Right atrium auricular region (tissue), 2 donors: ENCODE data around the gene C8G. TPM values are rescaled to one million over a fixed set of nuclear protein-coding genes. Genes with fewer than 3 reads are reported as not detected.

Experiments used
- DNase-seq: peaks from one replicate; pipeline ENCODE4 v3.0.0-alpha.2; 2019; ENCODE audit warnings: low spot score
- H3K27ac ChIP-seq, 2 donors: fragments of 200-600 bp; sonication (generic); 1 replicate in 1 of 2; 2 replicates in 1 of 2; pipeline ENCODE4 v1.5.1; 2016 to 2019
- H3K27me3 ChIP-seq, 2 donors: fragments of 200-600 bp; sonication (generic); one replicate each; pipeline versions ENCODE4 v1.5.1 to v1.6.0; 2017 to 2019
- H3K36me3 ChIP-seq: fragments of 200-600 bp; sonication (generic); one replicate; pipeline ENCODE4 v1.5.1; 2016
- H3K4me1 ChIP-seq, 2 donors: fragments of 200-600 bp; sonication (generic); one replicate each; pipeline versions ENCODE4 v1.5.1 to v1.6.0; 2017 to 2019
- H3K4me3 ChIP-seq, 2 donors: fragments of 200-600 bp; sonication (generic); 1 replicate in 1 of 2; 2 replicates in 1 of 2; pipeline ENCODE4 v1.5.1; 2017 to 2019; ENCODE audit warnings: mild to moderate bottlenecking in 1 of 2, moderate library complexity in 1 of 2
- H3K9me3 ChIP-seq, 2 donors: fragments of 200-600 bp; sonication (generic); one replicate each; pipeline ENCODE4 v1.5.1; 2019
- total RNA-seq, 2 donors: library from RNA; depleted of rRNA; stranded (reverse); fragments of >200 nt; gene quantifications; one replicate each; pipeline ENCODE4 v1.1.0, GENCODE V29; 2016
- TF ChIP-seq, protein P1 (sequence below), 2 donors: fragments of 200-600 bp; sonication (generic); IDR thresholded peaks; one replicate each; pipeline ENCODE4 v1.5.1; 2019; ENCODE audit warnings: antibody characterized with exemption in 2 of 2

Gene C8G
- total RNA-seq, 2 donors from 2014 or later = not detected

GRCh38 chr9:136934277-136934676 is 10.8 kb upstream of the C8G start:
- H3K36me3 ChIP-seq = peaks cover 3% of the 10 kb centered on the region
- no peak overlapping the region for H3K4me3 ChIP-seq
- H3K4me1 ChIP-seq = peaks cover 0 to 10% of the 10 kb centered on the region in 2 donors
- no peak for DNase-seq
- TF ChIP-seq, protein P1, sequence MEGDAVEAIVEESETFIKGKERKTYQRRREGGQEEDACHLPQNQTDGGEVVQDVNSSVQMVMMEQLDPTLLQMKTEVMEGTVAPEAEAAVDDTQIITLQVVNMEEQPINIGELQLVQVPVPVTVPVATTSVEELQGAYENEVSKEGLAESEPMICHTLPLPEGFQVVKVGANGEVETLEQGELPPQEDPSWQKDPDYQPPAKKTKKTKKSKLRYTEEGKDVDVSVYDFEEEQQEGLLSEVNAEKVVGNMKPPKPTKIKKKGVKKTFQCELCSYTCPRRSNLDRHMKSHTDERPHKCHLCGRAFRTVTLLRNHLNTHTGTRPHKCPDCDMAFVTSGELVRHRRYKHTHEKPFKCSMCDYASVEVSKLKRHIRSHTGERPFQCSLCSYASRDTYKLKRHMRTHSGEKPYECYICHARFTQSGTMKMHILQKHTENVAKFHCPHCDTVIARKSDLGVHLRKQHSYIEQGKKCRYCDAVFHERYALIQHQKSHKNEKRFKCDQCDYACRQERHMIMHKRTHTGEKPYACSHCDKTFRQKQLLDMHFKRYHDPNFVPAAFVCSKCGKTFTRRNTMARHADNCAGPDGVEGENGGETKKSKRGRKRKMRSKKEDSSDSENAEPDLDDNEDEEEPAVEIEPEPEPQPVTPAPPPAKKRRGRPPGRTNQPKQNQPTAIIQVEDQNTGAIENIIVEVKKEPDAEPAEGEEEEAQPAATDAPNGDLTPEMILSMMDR (IDR thresholded peaks at IDR 0.05) = no peak
- H3K27ac ChIP-seq = no peak overlapping the region
- no peaks in the 10 kb centered on the region for H3K9me3 ChIP-seq
- no peaks in the 10 kb centered on the region for H3K27me3 ChIP-seq

GRCh38 chr9:136935651-136936050 is 9.4 kb upstream of the C8G start:
- no peak for DNase-seq
- Histone ChIP-seq H3K27ac (no peak overlapping the region), H3K36me3 (peaks cover 17% of the 10 kb centered on the region), H3K4me3 (no peak overlapping the region), H3K4me1 (peaks cover 0 to 4% of the 10 kb centered on the region in 2 donors), H3K27me3 (no peaks in the 10 kb centered on the region), H3K9me3 (no peaks in the 10 kb centered on the region)
- TF ChIP-seq, protein P1 (IDR thresholded peaks at IDR 0.05) = no peak

- Histone ChIP-seq H3K27ac (no peak overlapping the region), H3K27me3 (no peaks in the 10 kb centered on the region), H3K4me3 (no peak overlapping the region), H3K4me1 (peaks cover 0 to 7% of the 10 kb centered on the region in 2 donors), H3K9me3 (no peaks in the 10 kb centered on the region), H3K36me3 (peaks cover 27% of the 10 kb centered on the region)
- TF ChIP-seq, protein P1 (IDR thresholded peaks at IDR 0.05) = no peak
- no peak for DNase-seq
These were observed 8.3 kb upstream of the C8G start for GRCh38 chr9:136936645-136937170.

- H3K27me3 ChIP-seq = no peaks in the 10 kb centered on the region
- peaks cover 34% of the 10 kb centered on the region for H3K36me3 ChIP-seq
- H3K9me3 ChIP-seq = no peaks in the 10 kb centered on the region
- TF ChIP-seq, protein P1 (IDR thresholded peaks at IDR 0.05) = no peak
- H3K4me1 ChIP-seq = peaks cover 0 to 8% of the 10 kb centered on the region in 2 donors
- H3K4me3 ChIP-seq = no peak overlapping the region
- H3K27ac ChIP-seq = no peak overlapping the region
- DNase-seq = no peak
These were observed 7.6 kb upstream of the C8G start for GRCh38 chr9:136937186-136938001.

- no peaks in the 10 kb centered on the region for H3K27me3 ChIP-seq
- H3K36me3 ChIP-seq = peaks cover 41% of the 10 kb centered on the region
- H3K27ac ChIP-seq = peak overlapping the region; percentile 91 to 96
- H3K9me3 ChIP-seq = no peaks in the 10 kb centered on the region
- TF ChIP-seq, protein P1 (IDR thresholded peaks at IDR 0.05) = no peak
- H3K4me3 ChIP-seq = no peak overlapping the region
- peaks cover 0 to 22% of the 10 kb centered on the region in 2 donors for H3K4me1 ChIP-seq
- no peak for DNase-seq
These were observed 5.5 kb upstream of the C8G start for GRCh38 chr9:136939431-136939995.
